Thyroid gland (tissue), 4 donors: ENCODE data around the gene NRSN1.

ENCODE experiments used
- POLR2A ChIP-seq, 2 donors: fragments of 450-650 bp; IDR thresholded peaks; one replicate each; pipeline ENCODE4 v1.6.1; 2017; ENCODE audit warnings: antibody characterized with exemption in 2 of 2, mild to moderate bottlenecking in 2 of 2, moderate library complexity in 1 of 2
- TF ChIP-seq, protein P1 (sequence below), 6 experiments: fragments of 200-600 bp in 3 of 6; fragments of 450-650 bp in 3 of 6; sonication (generic) in 3 of 6; IDR thresholded peaks; one replicate each; pipeline ENCODE4 v1.5.1; 2016 to 2019; ENCODE audit warnings: antibody characterized with exemption in 6 of 6, mild to moderate bottlenecking in 2 of 6, inconsistent platforms in 1 of 6, moderate library complexity in 1 of 6

GRCh38 chr6:24079076-24079475 lies 46.9 kb upstream of the NRSN1 start:
- TF ChIP-seq, protein P1, sequence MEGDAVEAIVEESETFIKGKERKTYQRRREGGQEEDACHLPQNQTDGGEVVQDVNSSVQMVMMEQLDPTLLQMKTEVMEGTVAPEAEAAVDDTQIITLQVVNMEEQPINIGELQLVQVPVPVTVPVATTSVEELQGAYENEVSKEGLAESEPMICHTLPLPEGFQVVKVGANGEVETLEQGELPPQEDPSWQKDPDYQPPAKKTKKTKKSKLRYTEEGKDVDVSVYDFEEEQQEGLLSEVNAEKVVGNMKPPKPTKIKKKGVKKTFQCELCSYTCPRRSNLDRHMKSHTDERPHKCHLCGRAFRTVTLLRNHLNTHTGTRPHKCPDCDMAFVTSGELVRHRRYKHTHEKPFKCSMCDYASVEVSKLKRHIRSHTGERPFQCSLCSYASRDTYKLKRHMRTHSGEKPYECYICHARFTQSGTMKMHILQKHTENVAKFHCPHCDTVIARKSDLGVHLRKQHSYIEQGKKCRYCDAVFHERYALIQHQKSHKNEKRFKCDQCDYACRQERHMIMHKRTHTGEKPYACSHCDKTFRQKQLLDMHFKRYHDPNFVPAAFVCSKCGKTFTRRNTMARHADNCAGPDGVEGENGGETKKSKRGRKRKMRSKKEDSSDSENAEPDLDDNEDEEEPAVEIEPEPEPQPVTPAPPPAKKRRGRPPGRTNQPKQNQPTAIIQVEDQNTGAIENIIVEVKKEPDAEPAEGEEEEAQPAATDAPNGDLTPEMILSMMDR (IDR thresholded peaks at IDR 0.05) = no peak
- no peak for TF ChIP-seq POLR2A (IDR thresholded peaks at IDR 0.05)
